Fibroblast of lung (primary cell): ENCODE measurements around the gene VAC14.

ENCODE experiments used
- CTCF ChIP-seq, 2 donors: IDR thresholded peaks in 1 of 2; conservative IDR thresholded peaks in 1 of 2; 1 replicate in 1 of 2; 2 replicates in 1 of 2; pipeline ENCODE4 v1.5.1; 2011 to 2012; ENCODE audit warnings: low read length in 2 of 2, control low read depth in 1 of 2, inconsistent platforms in 1 of 2, low read depth in 1 of 2, mild to moderate bottlenecking in 1 of 2
- EZH2 ChIP-seq: IDR thresholded peaks from 2 replicates; pipeline ENCODE4 v1.5.1; 2012; ENCODE audit warnings: low read length, control low read depth, mild to moderate bottlenecking; ENCODE audit errors: missing control alignments

GRCh38 chr16:70745536-70746025 is 55.4 kb downstream of the VAC14 start:
- TF ChIP-seq CTCF (conservative IDR thresholded peaks at IDR 0.05 in 1 of 2, IDR thresholded peaks at IDR 0.05 in 1 of 2; ENCODE audit: low read depth in 1 of 2, low read length in 2 of 2) (no peak), EZH2 (no peak)
